ENCODE results near the gene WDR5. TPM values are rescaled to one million over a fixed set of nuclear protein-coding genes. Genes with fewer than 3 reads are reported as not detected.

The WDR5 gene
- total and polyA plus RNA-seq, 2 experiments from 2014 or later: 37.0 to 56.6 TPM

GRCh38 chr9:134192951-134193731, 57.3 kb downstream of the WDR5 start:
- Histone ChIP-seq H3K4me1 (ENCODE audit: insufficient read depth) (no peaks in the 10 kb centered on the region), H3K4me2 (no peak overlapping the region), H3K4me3 (no peak overlapping the region), H3K79me2 (replicated peaks; ENCODE audit: insufficient read depth) (no peaks in the 10 kb centered on the region), H3F3A (replicated peaks; ENCODE audit: low read depth) (no peaks in the 10 kb centered on the region), H4K20me1 (replicated peaks; ENCODE audit: insufficient read depth) (no peaks in the 10 kb centered on the region), H3K9me2 (ENCODE audit: insufficient read depth) (no peaks in the 10 kb centered on the region), H3K27me3 (ENCODE audit: insufficient read depth) (no peaks in the 10 kb centered on the region), H3K36me3 (ENCODE audit: insufficient read depth) (no peaks in the 10 kb centered on the region), H3K27ac (ENCODE audit: low read depth) (no peak overlapping the region), H2AFZ (no peak overlapping the region)
- Mint-ChIP-seq H3K9me3 (no peaks in the 10 kb centered on the region), H3K4me3 (no peak overlapping the region), H3K27ac (no peak overlapping the region), H3K36me3 (ENCODE audit: low read depth) (no peaks in the 10 kb centered on the region; the same call in 2 of the 3 replicates), H3K27me3 (ENCODE audit: insufficient read depth, low read depth, poor library complexity) (peaks cover 6% of the 10 kb centered on the region), H3K4me1 (peaks cover 7% of the 10 kb centered on the region)
- TF ChIP-seq CREB1 (CRISPR knock-in tag; IDR thresholded peaks at IDR 0.05; ENCODE audit: low read depth) (no peak), EZH2 (IDR thresholded peaks at IDR 0.05; ENCODE audit: low read depth, unreplicated experiment) (no peak), ETS1 (IDR thresholded peaks at IDR 0.05) (no peak), ZNF462 (CRISPR knock-in tag; IDR thresholded peaks at IDR 0.05) (no peak), STAT1 (IDR thresholded peaks at IDR 0.05; ENCODE audit: unreplicated experiment) (no peak), NANOG (IDR thresholded peaks at IDR 0.05; ENCODE audit: borderline replicate concordance) (no peak), JUNB (IDR thresholded peaks at IDR 0.05; ENCODE audit: unreplicated experiment) (no peak), EZH2phosphoT487 (IDR thresholded peaks at IDR 0.05; ENCODE audit: unreplicated experiment) (no peak), ZNF331 (CRISPR knock-in tag; IDR thresholded peaks at IDR 0.05; ENCODE audit: low read depth) (no peak), POLR2AphosphoS5 (IDR thresholded peaks at IDR 0.05; ENCODE audit: low read depth) (no peak), ZNF114 (CRISPR knock-in tag; IDR thresholded peaks at IDR 0.05) (no peak)
- TF ChIP-seq, protein P1, sequence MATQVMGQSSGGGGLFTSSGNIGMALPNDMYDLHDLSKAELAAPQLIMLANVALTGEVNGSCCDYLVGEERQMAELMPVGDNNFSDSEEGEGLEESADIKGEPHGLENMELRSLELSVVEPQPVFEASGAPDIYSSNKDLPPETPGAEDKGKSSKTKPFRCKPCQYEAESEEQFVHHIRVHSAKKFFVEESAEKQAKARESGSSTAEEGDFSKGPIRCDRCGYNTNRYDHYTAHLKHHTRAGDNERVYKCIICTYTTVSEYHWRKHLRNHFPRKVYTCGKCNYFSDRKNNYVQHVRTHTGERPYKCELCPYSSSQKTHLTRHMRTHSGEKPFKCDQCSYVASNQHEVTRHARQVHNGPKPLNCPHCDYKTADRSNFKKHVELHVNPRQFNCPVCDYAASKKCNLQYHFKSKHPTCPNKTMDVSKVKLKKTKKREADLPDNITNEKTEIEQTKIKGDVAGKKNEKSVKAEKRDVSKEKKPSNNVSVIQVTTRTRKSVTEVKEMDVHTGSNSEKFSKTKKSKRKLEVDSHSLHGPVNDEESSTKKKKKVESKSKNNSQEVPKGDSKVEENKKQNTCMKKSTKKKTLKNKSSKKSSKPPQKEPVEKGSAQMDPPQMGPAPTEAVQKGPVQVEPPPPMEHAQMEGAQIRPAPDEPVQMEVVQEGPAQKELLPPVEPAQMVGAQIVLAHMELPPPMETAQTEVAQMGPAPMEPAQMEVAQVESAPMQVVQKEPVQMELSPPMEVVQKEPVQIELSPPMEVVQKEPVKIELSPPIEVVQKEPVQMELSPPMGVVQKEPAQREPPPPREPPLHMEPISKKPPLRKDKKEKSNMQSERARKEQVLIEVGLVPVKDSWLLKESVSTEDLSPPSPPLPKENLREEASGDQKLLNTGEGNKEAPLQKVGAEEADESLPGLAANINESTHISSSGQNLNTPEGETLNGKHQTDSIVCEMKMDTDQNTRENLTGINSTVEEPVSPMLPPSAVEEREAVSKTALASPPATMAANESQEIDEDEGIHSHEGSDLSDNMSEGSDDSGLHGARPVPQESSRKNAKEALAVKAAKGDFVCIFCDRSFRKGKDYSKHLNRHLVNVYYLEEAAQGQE (IDR thresholded peaks at IDR 0.05; ENCODE audit: unreplicated experiment): no peak
- TF ChIP-seq, protein P2, sequence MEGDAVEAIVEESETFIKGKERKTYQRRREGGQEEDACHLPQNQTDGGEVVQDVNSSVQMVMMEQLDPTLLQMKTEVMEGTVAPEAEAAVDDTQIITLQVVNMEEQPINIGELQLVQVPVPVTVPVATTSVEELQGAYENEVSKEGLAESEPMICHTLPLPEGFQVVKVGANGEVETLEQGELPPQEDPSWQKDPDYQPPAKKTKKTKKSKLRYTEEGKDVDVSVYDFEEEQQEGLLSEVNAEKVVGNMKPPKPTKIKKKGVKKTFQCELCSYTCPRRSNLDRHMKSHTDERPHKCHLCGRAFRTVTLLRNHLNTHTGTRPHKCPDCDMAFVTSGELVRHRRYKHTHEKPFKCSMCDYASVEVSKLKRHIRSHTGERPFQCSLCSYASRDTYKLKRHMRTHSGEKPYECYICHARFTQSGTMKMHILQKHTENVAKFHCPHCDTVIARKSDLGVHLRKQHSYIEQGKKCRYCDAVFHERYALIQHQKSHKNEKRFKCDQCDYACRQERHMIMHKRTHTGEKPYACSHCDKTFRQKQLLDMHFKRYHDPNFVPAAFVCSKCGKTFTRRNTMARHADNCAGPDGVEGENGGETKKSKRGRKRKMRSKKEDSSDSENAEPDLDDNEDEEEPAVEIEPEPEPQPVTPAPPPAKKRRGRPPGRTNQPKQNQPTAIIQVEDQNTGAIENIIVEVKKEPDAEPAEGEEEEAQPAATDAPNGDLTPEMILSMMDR (conservative IDR thresholded peaks at IDR 0.05; ENCODE audit: low read depth in 2 of 2): no peak
- ATAC-seq (no peak), DNase-seq (ENCODE audit: low spot score) (no peak)
